ENCODE results near the gene CPOX.

GRCh38 chr3:98588065-98588464 is 5.3 kb downstream of the CPOX start:
- TF ChIP-seq SP1 (IDR thresholded peaks at IDR 0.05), result no peak
- no peak for TF ChIP-seq PKNOX1 (IDR thresholded peaks at IDR 0.05)
- TF ChIP-seq TARDBP (IDR thresholded peaks at IDR 0.05), result no peak
- TF ChIP-seq BHLHE40 (IDR thresholded peaks at IDR 0.05; ENCODE audit: borderline replicate concordance), result no peak
- TF ChIP-seq HDGF (IDR thresholded peaks at IDR 0.05; ENCODE audit: borderline replicate concordance), result no peak
- no peak for TF ChIP-seq SUZ12 (IDR thresholded peaks at IDR 0.05)
- no peak for TF ChIP-seq FOXK2 (IDR thresholded peaks at IDR 0.05)
- TF ChIP-seq LEF1 (IDR thresholded peaks at IDR 0.05; ENCODE audit: borderline replicate concordance), result no peak
